GM12873 (cell line): ENCODE measurements around the gene PERM1.

Experiments
- TF ChIP-seq, protein P1 (sequence below): IDR thresholded peaks from 2 replicates; pipeline ENCODE4 v1.5.1; 2012; ENCODE audit warnings: low read depth, mild to moderate bottlenecking, moderate library complexity, low read length, control low read depth; ENCODE audit not compliant: insufficient read depth; ENCODE audit errors: missing control alignments

Gene PERM1

DNA sequence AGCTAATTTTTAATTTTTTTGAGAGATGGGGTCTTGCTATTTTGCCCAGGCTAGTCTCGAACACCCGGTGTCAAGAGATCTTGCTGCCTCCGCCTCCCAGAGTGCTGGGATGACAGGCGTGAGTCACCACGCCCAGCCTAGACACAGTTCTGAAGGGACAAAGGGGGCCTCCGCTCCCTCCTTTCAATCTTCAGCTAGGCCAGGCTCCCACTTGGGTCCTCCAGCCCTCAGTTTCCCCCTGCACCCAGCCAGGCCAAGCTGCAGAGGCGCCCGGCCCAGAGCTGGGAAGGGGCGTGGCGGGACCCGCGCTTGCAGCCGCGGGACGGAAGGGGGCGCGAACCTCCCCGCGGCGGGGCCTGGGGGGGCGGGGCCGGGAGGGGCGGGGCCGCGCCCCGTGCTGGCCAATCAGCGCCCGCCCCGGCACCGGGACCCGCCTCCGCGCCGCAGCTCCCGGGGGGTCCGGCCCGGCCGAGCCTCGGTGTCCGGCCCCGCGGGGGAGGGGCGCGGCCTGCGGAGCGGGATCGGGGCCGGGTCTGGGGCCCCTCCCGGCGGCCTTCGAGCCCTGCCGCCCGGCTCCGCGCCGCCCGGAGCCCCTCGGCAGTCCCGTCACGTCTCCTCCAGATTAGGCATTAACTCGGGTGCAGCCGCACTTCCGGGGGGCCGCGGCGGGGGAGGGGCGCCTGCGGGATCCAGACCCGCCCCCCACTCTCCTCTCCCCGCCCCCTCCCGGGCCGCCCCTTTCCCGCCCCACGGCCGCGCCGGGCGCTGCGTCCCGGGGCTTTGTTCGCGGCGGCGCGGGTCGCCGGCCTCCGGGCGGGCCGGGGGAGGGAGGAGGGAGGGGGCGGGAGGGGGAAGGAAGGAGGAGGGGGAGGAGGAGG, 37.5 kb upstream of the PERM1 start:
- TF ChIP-seq, protein P1, sequence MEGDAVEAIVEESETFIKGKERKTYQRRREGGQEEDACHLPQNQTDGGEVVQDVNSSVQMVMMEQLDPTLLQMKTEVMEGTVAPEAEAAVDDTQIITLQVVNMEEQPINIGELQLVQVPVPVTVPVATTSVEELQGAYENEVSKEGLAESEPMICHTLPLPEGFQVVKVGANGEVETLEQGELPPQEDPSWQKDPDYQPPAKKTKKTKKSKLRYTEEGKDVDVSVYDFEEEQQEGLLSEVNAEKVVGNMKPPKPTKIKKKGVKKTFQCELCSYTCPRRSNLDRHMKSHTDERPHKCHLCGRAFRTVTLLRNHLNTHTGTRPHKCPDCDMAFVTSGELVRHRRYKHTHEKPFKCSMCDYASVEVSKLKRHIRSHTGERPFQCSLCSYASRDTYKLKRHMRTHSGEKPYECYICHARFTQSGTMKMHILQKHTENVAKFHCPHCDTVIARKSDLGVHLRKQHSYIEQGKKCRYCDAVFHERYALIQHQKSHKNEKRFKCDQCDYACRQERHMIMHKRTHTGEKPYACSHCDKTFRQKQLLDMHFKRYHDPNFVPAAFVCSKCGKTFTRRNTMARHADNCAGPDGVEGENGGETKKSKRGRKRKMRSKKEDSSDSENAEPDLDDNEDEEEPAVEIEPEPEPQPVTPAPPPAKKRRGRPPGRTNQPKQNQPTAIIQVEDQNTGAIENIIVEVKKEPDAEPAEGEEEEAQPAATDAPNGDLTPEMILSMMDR = peak; percentile 51

DNA sequence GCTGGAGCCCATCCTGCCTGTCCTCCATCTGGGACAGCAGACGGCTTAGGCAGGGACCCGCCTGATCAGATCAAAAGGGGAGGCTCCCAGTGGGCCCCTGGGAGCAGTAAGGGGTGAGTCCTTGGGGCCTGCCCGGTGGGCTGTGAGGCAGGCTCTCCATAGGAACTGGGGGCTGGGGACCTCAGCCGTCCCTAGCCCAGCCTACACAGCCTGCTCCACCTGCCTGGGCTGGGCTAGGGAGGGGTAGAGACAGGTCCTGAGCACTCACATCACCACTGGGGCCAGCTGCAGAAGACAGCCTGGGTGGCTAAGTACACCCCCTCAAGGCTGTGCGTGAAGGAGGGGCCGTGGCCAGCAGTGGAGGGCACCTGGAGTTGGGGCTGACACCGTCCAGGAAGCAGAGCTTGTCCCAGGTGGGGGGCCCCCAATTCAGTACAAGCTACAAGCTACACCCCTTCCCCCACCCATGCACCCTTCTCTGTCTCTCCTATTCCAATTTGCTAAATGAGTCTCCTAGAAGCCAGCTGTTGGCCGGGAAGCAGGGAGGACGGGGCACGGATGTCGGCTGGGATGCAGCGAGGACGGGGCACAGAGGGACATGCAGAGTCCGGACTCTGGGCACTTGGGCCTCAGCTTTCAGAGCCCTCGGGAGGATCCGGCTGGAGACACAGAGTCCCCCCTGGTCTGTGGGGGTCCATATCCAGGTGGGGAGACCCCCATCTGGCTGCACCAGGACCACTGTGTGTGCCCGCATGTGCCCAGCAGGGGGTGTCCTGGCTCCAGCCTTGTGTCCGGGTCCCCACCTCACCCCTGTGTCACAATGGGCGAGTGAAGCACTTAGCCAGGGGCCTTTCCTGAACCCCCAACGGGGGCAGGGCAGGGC, 33.1 kb upstream of the PERM1 start:
- TF ChIP-seq, protein P1 = peak; percentile 60

DNA sequence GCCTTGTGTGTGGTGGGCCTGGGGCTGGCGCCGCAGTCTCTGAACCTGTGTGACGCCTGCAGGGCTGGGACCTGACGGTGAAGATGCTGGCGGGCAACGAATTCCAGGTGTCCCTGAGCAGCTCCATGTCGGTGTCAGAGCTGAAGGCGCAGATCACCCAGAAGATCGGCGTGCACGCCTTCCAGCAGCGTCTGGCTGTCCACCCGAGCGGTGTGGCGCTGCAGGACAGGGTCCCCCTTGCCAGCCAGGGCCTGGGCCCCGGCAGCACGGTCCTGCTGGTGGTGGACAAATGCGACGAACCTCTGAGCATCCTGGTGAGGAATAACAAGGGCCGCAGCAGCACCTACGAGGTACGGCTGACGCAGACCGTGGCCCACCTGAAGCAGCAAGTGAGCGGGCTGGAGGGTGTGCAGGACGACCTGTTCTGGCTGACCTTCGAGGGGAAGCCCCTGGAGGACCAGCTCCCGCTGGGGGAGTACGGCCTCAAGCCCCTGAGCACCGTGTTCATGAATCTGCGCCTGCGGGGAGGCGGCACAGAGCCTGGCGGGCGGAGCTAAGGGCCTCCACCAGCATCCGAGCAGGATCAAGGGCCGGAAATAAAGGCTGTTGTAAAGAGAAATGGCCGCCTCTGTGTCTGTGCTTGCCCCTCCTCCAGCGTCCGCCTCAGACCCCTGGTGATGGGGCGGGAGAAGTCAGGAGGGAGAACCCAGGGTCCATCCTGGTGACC, 32.2 kb upstream of the PERM1 start:
- TF ChIP-seq, protein P1 = no peak

DNA sequence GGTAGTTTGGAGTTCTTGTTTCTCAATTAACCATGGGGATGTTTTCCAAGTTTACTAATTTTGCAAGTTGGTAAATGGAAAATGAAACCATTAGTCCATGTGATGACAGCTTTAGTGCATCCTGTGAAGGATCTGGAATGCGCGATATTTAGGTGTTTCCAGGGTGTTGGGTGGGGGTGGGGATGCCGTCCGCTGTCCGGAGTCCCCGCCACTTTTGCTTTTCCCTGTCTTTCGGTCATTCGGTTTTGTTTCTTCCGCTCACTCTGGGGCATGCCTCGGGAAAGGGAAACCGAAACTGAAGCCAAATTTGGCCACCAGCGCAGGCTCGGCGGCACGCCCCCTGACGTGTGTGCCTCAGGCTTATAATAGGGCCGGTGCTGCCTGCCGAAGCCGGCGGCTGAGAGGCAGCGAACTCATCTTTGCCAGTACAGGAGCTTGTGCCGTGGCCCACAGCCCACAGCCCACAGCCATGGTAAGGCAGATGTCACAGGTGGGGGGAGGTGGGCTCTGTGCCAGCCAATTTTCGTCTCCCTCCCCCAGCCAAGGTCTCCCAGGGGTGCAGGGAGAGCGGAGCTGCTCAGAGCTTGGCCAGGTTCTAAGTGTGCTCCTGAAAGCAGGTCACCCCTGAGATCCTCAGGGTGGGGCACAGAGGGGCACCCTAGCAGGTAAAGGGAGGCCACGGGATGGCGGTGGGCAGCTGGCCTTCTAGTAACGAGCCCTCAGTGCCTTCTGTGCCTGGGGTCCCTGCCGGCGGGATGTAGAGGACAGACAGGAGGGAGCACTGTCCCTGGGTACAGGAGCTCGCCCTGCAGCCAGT, 31.4 kb upstream of the PERM1 start, which contains the start of gene ISG15:
Gene ISG15, plus strand, starts transcription at position 393 of the 817 bp plus-strand sequence. Its CDS starts 77 bp downstream, at position 470.
- TF ChIP-seq, protein P1 = no peak

DNA sequence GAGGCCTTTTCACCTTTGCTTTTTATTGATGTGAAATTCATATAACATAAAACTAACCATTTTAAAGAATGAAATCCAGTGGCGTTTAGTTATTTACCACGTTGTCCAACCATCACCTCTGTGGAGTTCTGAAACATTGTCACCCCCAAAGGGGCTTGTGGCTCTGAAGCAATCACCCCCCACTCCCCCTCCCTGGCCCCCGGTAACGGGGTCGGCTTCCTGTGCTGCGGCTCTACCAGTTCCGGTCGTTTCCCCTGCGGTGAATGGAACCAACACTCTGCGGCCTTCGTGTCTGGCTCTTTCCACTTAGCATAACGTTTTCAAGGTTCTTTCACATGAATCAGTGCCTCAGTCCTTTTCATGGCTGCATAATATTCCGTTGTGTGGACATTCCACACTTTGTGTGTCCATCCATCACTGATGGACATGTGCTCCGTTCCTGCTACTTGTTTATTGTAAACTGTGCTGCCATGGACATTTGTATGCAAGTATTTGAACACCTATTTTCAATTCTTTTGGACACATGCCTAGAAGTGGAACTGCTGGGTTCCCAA, 29.6 kb upstream of the PERM1 start:
- TF ChIP-seq, protein P1 = no peak

DNA sequence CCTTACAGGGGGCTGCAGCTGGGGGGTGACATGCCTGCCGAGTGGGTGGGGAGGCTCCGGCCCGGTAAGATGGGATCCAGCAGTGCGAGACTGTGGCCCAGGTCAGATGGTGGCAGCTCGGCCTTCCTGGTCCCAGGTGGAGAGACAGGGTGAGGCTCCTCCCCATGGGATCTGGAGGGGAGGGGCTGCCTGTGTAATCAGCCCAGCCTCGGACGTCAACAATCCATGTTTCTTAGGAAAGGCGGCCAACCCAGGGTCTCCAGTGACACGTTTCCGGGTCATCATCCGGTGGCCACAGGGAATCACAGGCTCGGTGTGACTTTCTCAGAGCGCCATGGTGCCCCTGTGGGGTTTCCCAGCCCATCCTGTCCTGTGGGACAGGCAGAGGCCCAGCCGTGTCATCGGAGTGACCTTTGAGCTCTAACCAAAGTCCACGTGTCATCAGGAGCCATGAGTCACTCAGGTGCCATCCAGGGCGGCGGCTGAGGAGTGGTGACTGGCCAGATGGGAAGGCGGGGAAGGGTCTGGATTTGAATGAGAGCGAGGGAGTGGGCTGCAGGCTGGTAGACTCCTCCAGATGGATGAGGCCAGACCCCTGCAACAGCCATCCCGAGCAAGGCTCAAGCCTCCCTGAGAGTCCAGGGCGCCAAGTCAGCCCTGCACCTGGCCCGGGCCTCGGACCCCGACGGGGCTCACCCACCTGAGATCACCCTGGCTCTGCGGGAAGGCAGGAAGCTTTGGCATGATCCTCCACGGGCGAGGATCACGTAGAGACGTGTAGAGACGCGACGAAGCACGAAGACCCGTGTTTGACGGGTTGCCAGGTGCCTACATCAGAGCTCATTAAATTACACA, 24.6 kb upstream of the PERM1 start:
- TF ChIP-seq, protein P1 = no peak
